A673 (cell line): ENCODE measurements around the gene EYS.

ENCODE experiments used
- EZH2 ChIP-seq: fragments of 200-600 bp; sonication (generic); IDR thresholded peaks from 2 replicates; pipeline ENCODE4 v1.6.1; 2017; ENCODE audit warnings: borderline replicate concordance, low read depth, mild to moderate bottlenecking, mixed read lengths, antibody characterized with exemption, low read length; ENCODE audit not compliant: poor library complexity, severe bottlenecking
- TF ChIP-seq, protein P1 (sequence below): fragments of 300-800, 200-600 bp; sonication (generic); conservative IDR thresholded peaks from 2 replicates; pipeline ENCODE4 v1.5.1; 2017; ENCODE audit warnings: low read depth, mild to moderate bottlenecking, antibody characterized with exemption, low read length, moderate library complexity, mixed read lengths

DNA sequence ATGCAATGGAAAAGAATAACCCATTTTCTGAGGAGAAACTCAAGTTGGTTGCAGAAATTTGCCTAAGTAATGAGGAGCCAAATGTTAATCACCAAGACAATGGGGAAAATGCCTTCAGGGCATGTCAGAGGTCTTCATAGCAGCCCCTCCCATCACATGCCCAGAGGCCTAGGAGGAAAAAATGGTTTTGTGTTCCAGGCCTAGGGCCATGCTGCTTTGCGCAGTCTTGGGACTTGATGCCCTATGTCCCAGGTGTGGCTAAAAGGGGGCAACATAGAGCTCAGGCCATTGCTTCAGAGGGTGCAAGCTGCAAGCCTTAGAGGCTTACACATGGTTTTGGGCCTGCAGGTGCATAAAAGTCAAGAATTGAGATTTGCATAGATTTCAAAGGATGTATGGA is 485.9 kb downstream of the EYS start:
- TF ChIP-seq, protein P1, sequence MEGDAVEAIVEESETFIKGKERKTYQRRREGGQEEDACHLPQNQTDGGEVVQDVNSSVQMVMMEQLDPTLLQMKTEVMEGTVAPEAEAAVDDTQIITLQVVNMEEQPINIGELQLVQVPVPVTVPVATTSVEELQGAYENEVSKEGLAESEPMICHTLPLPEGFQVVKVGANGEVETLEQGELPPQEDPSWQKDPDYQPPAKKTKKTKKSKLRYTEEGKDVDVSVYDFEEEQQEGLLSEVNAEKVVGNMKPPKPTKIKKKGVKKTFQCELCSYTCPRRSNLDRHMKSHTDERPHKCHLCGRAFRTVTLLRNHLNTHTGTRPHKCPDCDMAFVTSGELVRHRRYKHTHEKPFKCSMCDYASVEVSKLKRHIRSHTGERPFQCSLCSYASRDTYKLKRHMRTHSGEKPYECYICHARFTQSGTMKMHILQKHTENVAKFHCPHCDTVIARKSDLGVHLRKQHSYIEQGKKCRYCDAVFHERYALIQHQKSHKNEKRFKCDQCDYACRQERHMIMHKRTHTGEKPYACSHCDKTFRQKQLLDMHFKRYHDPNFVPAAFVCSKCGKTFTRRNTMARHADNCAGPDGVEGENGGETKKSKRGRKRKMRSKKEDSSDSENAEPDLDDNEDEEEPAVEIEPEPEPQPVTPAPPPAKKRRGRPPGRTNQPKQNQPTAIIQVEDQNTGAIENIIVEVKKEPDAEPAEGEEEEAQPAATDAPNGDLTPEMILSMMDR, result no peak
- no peak for TF ChIP-seq EZH2
